PFSK-1 (cell line): ENCODE measurements around the gene MAP3K4.

Experiments used
- FOXP2 ChIP-seq: optimal IDR thresholded peaks from 2 replicates; pipeline ENCODE3; 2011; ENCODE audit warnings: borderline replicate concordance, control low read depth, inconsistent platforms; ENCODE audit not compliant: insufficient read depth; ENCODE audit errors: extremely low read length, extremely low read depth
- POLR2AphosphoS5 ChIP-seq: IDR thresholded peaks from 2 replicates; pipeline ENCODE4 v1.6.1; 2012; ENCODE audit warnings: low read depth, mild to moderate bottlenecking, control low read depth, low read length, moderate library complexity
- SIN3A ChIP-seq: IDR thresholded peaks from 2 replicates; pipeline ENCODE4 v1.6.1; 2012; ENCODE audit warnings: mild to moderate bottlenecking, low read length, moderate library complexity, borderline replicate concordance; ENCODE audit not compliant: insufficient read depth
- TAF1 ChIP-seq: IDR thresholded peaks from 2 replicates; pipeline ENCODE4 v1.6.1; 2012; ENCODE audit warnings: low read length, control low read depth, borderline replicate concordance; ENCODE audit not compliant: insufficient read depth
- TF ChIP-seq, protein P1 (sequence below), 2 experiments: IDR thresholded peaks; 2 replicates each; pipeline versions ENCODE4 v1.6.1 to v1.8.0; 2011 to 2012; ENCODE audit warnings: low read depth in 2 of 2, low read length in 2 of 2, control low read depth in 1 of 2, inconsistent platforms in 1 of 2, mild to moderate bottlenecking in 1 of 2, moderate library complexity in 1 of 2; ENCODE audit not compliant: insufficient read depth in 1 of 2

The MAP3K4 gene

DNA sequence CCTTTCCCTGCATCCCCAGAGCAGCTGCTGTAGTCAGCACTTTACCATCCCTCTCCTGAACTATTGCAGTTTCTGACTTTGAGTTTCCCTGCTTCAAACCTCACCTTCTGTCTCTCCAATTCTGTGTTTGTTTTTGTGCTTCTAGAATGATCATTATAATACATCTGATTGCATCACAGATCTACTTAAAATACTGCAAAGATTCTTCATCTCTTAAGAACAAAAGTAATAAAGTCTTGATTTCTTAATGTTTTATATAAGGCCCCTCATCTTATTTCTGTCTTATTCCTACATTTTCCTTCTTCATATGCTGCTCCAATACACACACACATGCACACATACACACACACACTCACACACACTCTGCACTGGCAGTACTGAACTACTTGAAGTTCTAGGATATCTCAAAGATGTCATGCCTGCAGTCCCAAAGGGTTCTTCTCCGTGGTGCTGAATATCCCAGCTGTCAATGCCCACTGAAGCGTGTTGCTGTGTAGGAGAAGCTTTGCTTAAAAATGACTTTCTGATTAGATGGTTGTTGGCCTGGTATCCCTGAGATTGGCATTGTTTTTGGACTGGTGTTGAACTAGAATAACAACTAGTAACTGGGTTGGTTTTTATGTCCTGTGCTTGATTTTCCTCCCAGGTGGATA, 97.2 kb downstream of the MAP3K4 start:
- TF ChIP-seq POLR2AphosphoS5 (no peak), SIN3A (no peak)
- TF ChIP-seq, protein P1, sequence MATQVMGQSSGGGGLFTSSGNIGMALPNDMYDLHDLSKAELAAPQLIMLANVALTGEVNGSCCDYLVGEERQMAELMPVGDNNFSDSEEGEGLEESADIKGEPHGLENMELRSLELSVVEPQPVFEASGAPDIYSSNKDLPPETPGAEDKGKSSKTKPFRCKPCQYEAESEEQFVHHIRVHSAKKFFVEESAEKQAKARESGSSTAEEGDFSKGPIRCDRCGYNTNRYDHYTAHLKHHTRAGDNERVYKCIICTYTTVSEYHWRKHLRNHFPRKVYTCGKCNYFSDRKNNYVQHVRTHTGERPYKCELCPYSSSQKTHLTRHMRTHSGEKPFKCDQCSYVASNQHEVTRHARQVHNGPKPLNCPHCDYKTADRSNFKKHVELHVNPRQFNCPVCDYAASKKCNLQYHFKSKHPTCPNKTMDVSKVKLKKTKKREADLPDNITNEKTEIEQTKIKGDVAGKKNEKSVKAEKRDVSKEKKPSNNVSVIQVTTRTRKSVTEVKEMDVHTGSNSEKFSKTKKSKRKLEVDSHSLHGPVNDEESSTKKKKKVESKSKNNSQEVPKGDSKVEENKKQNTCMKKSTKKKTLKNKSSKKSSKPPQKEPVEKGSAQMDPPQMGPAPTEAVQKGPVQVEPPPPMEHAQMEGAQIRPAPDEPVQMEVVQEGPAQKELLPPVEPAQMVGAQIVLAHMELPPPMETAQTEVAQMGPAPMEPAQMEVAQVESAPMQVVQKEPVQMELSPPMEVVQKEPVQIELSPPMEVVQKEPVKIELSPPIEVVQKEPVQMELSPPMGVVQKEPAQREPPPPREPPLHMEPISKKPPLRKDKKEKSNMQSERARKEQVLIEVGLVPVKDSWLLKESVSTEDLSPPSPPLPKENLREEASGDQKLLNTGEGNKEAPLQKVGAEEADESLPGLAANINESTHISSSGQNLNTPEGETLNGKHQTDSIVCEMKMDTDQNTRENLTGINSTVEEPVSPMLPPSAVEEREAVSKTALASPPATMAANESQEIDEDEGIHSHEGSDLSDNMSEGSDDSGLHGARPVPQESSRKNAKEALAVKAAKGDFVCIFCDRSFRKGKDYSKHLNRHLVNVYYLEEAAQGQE (IDR thresholded peaks at IDR 0.05; ENCODE audit: insufficient read depth in 1 of 2, low read depth in 2 of 2, low read length in 2 of 2), result peak; percentile 68 to 89; a peak in 3 of 4 replicates

DNA sequence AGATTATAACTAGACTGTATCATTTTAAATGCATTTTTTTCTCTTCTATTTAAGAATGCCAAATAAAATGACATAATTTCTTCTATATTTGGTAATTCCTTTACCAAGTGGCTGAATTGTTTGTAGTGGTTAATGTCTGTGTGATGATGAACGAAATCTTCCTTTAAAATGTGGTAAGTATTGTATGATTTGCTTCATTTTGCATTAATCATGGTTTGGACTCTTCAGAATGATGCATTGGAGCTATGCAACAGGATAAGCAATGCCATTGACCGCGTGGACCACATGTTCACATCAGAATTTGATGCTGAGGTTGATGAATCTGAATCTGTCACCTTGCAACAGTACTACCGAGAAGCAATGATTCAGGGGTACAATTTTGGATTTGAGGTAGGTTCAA, 99.6 kb downstream of the MAP3K4 start:
- no peak for TF ChIP-seq FOXP2
- TF ChIP-seq, protein P1 (IDR thresholded peaks at IDR 0.05; ENCODE audit: insufficient read depth in 1 of 2, low read depth in 2 of 2, low read length in 2 of 2), result no peak
- TF ChIP-seq POLR2AphosphoS5, result no peak
- no peak for TF ChIP-seq SIN3A
- TF ChIP-seq TAF1, result no peak

DNA sequence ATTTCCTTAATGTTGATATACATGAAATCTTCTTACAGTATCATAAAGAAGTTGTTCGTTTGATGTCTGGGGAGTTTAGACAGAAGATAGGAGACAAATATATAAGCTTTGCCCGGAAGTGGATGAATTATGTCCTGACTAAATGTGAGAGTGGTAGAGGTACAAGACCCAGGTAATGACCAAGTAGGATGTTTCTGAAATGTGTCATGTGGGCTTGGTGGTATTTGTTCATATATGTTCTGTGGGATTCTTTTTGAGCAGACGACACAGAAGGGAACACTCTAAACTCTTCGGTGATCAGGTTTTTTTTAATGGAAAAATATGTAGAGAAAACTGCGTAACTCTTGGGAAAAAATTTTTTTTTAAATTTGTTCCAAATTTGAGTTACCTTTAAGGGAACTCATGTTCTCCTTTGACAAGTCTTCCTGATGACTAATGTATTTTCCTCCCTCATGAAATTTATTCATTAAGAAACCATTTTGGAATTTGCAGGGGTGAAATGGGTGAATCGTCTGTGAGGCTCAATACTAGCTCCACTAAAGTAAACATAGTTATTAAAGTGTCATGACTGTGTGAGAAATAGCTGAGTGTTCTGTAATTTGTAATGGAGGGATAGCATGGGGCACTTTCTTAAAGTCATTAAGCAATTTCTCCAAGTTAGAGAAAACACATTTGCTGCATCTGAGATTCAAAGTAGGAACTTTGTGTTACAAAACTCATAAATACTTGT, 100.6 kb downstream of the MAP3K4 start:
- TF ChIP-seq FOXP2 (no peak), TAF1 (no peak), POLR2AphosphoS5 (no peak), SIN3A (no peak)
- TF ChIP-seq, protein P1 (IDR thresholded peaks at IDR 0.05; ENCODE audit: insufficient read depth in 1 of 2, low read depth in 2 of 2, low read length in 2 of 2), result no peak

DNA sequence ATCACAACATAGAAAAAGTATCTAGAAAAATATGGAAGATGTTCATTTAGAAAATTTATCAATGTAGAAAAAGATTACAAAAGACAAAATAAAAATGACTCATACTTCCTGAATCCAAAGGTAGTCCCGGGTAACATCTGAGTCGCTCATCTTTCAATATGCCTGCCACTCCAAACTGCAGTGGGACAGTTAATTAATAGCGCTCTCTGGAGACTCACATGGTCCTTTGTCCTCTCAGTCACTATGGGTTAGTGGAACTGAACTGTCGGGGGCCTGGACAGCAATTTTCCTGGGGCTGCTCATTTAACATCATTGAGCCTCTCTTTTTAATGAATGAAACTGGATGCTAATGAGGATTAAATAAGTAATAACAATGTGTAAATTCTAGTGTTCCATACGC, 103.4 kb downstream of the MAP3K4 start:
- TF ChIP-seq, protein P1 (IDR thresholded peaks at IDR 0.05; ENCODE audit: insufficient read depth in 1 of 2, low read depth in 2 of 2, low read length in 2 of 2), result no peak
- TF ChIP-seq FOXP2, result no peak
- no peak for TF ChIP-seq SIN3A
- no peak for TF ChIP-seq TAF1
- TF ChIP-seq POLR2AphosphoS5, result no peak
